NCI-H2171 treated with DMSO at 0.1 percent for 48 hours (cell line): ENCODE results near the gene CFLAR.
"Not testable (repeated sequence)": the region's sequence is repeated elsewhere in the genome, so short reads cannot be mapped to it uniquely, and the experiment has no call there.

Source experiments
- DNase-seq: peaks from one replicate; lab custom pipeline; 2025; lab: John Stamatoyannopoulos, UW

Gene CFLAR

DNA sequence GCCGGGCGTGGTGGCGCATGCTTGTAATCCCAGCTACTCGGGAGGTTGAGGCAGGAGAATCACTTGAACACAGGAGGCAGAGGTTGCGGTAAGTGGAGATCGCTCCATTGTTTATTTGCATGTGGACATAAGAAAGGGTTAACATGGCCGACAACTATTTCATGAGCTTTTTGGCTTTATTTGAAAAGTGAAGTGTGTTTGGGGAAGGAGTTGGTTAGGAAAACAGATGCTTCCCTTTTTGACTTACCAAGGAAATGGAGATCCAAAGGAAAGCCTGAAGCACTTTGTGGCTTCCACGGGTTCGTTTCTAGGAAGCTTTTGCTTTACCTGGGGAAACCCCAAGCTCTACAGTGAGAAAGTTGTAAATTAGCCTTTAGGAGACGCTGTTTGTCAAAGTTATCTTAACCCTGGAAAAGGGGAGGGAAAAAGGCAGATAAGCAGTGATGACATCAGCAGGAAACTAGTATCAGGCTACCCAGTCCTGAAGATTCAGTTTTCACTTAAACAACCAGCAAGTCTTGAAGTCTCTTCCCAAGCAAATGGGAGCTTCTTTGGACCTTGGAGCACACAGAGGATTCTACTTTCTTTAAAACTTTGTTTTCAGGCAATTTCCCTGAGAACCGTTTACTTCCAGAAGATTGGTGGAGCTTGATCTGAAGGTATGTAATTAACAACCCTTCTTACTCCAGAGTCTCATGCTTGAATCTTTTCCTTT, 66.8 kb downstream of the CFLAR start, which contains the start of gene CASP10:
Gene CASP10 (plus strand): TSS at position 492 of the 715 bp plus-strand sequence. CDS start 2,637 bp downstream, outside the sequence.
- DNase-seq = no peak

DNA sequence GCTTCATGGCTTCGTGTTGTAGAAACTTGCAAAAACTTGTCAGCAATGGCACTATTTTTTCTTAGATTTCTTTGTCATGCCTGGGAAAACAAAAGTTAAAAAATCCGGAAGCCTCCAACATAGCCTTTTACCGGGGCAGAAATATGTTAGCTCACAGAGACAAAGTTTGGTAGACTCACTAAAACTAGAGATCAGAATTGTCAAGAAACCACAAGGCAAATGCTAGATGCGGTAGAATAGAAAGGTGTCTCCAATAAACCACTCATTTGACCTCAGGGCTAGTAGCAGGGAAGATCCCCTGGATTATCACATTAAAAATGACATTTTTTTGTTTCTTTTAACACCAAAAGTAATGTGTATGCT, 67.4 kb downstream of the CFLAR start:
- no peak for DNase-seq

DNA sequence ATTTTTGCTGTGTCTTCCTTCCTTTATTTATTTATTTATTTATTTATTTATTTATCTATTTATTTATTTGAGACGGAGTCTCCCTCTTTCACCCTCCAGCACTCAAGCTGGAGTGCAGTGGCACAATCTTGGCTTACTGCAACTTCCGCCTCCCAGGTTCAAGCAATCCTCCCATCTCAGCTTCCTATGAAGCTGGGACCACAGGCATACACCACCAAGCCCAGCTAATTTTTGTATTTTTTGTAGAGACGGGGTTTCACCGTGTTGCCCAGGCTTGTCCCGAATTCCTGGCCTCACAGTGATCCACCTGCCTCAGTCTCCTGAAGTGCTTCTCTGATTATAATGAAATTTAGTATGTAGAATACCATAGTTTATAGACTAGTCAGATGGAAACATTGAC, 67.9 kb downstream of the CFLAR start:
- not testable (repeated sequence) for DNase-seq

DNA sequence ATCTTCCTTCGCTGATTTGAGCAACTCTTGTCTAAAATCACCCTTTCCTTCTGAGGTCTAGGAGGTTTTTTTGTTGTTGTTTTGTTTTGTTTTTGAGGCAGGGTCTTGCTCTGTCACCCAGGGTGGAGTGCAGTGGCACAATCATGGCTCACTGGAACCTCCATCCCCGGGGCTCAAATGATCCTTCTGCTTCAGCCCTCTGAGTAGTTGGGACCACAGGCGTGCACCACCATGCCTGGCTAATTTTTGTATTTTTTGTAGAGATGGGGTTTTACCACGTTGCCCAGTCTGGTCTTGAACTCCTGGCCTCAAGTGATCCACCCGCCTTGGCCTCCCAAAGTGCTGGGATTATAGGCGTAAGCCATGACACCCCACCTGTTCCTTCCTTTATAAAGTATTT, 68.3 kb downstream of the CFLAR start:
- DNase-seq = not testable (repeated sequence)

DNA sequence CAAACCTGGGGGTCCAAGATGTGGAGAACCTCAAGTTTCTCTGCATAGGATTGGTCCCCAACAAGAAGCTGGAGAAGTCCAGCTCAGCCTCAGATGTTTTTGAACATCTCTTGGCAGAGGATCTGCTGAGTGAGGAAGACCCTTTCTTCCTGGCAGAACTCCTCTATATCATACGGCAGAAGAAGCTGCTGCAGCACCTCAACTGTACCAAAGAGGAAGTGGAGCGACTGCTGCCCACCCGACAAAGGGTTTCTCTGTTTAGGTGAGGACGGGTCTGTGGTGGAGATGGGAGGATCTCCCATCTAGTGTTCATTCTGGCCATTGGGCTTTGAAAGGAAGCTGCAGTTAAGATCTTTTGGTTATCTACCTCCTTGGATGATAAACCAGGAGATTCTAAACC, 69.9 kb downstream of the CFLAR start:
- no peak for DNase-seq

DNA sequence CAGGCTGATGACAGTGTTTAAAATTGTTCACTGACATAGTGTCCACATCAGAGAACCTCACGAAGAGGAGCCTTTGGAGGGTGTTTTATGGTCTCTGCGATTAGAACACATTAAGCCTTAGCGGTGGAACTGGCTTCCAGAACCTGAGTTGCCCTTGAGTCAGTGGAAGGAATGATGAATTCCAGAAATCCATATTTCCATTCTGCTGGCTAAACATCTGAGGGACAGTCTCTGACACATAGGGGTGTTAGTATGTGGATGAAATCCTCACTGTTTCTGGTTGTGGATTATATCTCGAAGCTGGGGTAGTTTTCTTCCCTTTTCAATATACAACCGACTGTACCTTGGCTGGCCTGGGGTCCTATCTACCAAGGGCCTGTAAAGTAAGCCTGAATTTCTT, 71.0 kb downstream of the CFLAR start:
- DNase-seq = no peak

DNA sequence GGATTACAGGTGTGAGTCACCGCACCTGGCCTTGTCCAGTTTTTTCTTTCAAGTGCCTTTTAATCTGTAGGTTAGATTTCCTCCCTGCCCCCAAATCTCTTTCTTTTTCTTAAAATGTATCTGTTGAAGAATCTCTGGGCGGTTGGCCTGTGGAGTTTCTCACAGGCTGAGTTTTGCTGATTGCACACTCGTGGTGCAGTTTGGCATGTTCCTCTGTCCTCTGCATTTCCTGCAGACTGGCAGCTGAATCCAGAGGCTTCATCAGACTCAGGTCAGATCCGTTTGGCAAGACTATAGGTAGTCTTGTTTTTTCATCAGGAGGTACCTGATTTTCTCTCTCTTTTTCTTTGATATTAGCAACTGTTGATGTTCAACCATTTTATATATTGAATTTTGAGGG, 72.5 kb downstream of the CFLAR start:
- no peak for DNase-seq

DNA sequence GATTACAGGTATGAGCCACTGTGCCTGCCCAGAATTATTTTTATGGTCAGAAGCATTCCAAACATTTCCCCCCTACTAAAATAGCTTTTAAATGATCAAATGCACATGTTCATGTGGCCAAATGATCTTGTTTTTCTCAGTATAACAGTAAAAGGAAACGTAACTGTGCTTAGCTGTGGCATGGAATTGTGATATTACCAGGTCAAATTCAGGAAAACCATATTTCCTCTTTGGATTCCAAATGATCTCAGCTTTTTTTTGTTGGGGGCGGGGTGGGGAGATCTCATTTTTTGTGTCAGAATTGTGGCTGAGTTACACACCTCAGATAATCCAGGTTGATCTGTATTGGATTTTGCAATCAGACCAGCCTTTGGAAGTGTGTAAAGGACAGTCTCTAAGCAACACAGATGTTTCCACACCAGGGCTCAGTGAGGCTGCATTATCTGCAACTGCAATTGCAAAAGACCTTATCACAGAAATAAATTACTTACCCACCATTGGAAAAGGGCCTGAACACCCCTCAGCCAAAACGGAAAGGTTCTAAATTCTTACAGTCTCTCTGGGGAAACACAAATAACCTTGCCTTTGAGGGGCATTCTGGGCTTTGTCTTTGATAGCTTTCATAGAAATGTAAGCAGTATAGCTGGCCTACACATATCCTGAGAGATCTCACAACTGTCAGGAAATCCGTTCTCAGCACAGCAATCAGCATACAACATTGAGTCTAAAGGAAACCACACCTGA, 75.3 kb downstream of the CFLAR start:
- DNase-seq = no peak

DNA sequence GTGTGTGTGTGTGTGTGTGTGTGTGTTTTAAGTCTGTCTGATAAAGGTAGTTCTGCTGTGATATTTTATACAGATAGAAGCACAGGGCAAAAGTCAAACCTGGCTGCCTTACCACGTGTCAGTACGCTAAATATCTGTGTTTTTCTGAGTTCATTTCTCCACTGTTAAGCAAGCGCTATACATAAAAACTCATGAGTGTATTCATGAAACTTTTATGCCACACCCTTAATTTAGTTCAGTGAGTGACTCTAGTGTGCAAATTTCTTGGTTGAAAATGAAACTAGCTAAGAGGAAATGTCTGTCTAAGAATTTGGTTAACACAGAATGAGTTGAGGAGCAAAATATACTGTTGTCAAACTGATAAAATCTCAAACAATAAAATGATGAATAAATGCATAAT, 78.1 kb downstream of the CFLAR start:
- DNase-seq = no peak

DNA sequence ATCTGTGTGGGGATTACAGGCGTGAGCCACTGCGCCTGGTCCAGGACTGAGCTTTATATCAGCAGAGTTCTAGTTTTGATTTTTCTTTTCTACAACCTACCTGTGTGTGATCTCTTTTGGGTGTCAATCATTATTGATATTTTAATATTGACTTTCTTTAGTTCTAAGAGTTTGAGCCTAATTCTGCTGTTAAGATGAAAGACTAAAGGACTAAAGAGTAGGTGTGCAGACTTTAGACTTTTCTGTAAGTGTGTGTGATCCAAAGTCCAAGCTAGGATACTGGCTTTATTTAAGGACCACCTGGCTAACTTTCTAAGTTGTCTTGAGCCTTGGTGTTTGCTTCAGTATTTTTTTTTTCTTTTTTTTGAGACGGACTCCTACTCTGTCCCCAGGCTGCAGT, 79.4 kb downstream of the CFLAR start:
- DNase-seq = no peak

DNA sequence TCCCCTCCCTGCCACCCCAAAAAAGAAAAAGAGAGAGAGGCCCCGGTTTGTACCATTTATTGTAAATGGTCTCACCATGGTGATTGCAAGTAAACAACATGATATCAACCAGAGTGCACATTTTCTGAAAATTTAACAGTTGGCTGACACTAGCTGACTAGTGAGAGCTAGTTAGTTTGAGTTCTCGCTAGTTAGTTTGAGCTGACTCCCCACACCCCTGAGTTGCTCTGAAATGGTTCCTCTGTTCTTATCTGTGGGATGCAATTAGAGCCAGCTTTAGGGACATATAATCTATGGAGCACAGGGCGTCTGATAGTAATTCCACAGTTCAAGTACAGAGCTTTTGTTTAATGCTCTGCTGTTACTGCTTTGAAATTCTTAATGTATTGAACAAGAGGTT, 80.0 kb downstream of the CFLAR start:
- no peak for DNase-seq

DNA sequence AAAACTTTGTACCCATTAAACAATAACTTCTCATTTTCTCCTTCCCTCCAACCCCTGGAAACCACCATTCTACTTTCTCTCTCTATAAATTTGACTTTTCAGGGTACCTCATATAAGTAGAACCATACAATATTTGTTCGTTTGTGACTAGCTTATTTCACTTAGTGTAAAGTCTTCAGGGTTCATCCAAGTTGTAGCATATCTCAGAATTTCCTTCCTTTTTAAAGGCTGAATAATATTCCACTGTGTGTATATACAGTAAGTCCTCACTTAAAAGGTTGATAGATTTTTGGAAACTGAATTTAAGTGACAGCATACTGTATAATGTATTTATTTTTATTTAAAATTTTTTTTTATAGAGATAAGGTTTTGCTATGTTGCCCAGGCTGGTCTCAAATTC, 80.8 kb downstream of the CFLAR start:
- no peak for DNase-seq

DNA sequence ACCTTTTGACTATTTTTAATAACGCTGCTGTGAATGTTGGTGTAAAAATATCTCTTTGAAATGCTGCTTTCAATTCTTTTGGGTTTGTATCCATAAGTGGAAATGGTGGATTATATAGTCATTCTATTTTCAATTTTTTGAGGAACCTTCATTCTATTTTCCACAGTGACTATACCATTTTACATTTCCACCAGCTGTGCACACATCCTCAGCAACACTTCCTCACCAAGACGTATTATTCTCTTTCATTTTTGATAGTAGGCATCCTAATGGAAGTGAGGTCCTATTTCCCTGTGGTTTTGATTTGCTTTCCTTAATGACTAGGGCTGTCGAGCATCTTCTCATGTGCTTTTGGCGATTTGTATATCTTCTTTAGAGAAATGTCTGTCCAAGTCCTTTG, 81.8 kb downstream of the CFLAR start:
- DNase-seq = no peak

DNA sequence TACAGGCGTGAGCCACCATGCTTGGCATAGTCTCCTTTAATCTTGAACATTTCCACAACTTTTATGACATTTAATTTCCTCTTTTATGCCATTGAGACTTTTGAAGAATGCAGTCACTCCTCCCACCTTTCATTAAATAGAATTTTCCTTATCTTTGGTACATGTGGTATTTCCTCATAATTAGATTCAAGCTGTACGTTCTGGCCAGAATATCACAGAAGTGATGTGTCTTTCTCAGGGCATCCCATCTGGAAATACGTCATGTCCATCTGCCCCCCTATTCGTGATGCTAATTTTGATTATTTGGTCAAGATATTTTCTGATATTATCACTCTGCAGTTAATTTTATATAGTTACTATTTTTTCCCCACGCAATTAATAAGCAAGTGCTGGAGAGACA, 83.9 kb downstream of the CFLAR start:
- DNase-seq = no peak

DNA sequence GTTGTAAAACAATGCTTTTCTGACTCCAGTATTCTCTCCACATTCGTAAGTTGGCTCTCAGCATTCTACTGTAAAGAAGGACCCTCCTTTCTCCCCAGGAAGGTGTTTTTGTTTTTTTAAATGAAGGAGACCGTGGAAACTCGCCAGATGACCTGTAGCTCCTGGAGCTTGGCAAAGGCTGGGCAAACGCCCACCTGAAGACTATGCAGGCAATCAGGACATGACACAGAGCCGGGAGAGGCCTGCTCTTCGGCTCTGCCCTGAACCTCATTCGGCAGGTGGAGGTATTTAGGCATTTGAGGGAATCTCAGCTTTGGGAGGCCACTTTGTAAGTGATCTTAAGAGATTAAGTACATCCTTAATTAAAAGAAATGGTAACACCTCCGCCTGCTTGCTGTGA, 84.4 kb downstream of the CFLAR start:
- no peak for DNase-seq

DNA sequence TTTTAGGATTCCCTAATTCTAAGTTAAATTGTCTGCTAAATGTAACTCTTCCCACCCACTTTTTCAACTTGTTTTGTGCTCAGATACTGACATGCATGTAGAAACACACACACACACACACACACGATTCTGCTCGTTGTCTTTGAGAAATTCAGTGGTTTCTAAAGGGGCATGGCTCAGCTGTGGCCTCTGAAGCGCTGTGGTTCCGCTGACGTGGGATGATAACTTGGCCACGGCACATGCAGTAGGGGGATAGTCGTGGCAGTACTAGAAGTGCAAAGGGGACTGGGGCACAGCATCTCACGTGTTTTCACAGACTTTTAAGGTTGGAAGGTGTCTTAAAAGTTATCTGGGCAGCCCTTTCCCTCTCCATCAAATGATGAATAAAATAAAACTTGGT, 85.4 kb downstream of the CFLAR start:
- DNase-seq = no peak

DNA sequence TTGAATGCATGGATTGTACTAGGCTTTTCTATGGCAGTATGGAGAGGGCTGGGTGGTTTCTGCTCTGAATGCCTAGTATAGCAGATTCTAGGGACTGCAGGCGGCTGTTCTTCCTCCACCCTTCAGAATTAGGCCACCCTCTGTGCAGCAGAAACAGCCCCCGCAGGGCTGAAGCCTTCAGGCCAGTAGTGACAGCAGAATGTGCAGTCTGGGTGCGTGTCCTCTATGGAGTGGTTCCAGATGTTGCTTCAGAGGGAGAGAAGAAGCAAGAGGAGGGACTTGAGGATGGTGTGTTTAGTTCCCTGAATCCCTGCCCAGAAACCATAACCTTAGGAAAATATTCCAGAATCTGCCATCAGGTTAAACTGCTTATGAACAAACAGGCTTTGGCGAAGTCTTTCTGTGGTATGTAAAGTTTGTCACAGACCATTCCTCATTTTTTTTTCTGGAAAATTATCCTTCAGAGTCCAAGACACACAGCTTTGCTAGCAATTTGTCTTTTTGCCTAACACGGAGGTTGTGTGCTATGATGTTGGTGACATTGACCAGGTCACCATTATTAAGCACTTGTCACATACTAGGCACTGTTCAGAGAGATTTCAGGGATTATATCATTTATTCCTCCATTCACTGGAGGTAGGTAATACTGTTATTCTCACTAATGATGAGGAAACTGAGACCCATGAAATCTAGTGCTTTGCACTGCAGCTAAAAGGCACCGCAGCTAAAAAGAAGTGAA, 88.1 kb downstream of the CFLAR start:
- DNase-seq = no peak

DNA sequence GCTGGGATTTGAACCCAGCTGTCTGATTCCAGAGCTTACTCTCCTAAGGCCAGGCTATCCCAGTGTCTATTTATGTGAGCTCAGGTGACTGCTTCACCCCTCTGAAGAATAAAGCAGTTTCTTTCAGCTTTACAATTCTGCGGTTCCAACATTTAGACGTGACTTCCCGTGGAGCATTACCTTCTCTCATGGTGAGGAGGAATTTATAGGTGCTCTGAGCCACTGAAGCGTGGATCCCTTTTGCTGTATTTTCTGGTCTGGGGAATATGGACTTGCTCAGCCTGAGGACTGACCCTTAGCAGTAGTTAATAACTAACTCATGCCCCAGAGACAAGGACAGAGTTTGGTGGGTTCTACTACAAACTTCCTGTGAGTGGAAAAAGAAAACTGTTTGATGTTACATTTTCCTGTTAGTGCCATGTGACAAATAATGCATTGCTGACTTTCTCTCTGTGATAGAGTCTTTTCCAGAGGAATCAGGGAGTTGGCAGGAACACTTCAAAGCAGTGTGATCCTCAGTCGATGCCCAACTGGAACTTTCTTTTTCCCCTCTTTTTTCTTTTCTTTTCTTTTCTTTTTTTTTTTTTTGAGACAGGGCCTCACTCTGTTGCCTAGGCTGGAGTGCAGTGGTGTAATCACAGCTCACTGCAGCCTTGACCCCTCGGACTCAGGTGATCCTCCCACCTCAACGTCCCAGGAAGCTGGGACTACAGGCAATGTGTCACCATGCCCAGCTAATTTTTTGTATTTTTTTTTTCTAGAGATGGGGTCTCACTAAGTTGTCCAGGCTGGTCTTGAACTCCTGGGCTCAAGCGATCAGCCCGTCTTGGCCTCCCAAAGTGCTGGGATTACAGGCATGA, 88.9 kb downstream of the CFLAR start:
- no peak for DNase-seq

DNA sequence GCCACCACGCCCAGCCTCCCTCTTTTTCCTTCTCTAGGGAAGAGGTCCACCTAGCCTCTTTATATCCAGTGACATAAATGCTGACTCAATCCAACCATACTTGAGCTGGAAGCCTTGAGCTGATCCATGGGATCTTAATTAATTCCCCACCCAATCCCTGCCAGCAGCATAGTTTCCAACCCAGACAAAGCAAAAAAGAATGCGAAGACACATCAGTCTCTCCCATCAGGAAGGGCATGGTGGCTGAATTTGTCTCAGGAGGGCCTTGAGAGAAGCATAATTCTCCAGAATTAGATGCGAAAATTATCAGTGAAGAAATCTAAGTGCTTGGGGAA, 89.5 kb downstream of the CFLAR start:
- DNase-seq = no peak

DNA sequence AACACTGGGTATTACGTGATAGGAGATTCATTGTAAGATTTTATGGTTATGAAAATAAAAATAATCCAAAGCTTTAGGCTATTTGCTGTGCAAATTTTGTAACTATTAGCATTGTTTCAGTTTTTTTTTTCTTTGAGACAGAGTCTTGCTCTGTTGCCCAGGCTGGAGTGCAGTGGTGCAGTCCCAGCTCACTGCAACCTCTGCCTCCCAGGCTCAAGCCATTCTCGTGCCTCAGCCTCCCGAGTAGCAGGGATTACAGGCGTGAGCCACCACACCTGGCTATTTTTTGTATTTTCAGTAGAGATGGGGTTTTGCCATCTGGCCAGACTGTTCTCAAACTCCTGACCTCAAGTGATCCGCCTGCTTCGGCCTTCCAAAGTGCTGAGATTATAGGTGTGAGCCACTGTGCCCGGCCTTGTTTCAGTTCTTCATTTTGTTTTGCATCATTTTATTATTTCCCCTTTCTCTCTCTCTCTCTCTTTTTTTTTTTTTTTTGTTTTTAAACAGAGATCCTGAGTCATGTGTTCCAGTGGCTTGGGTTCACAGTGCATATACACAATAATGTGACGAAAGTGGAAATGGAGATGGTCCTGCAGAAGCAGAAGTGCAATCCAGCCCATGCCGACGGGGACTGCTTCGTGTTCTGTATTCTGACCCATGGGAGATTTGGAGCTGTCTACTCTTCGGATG, 92.7 kb downstream of the CFLAR start:
- no peak for DNase-seq

DNA sequence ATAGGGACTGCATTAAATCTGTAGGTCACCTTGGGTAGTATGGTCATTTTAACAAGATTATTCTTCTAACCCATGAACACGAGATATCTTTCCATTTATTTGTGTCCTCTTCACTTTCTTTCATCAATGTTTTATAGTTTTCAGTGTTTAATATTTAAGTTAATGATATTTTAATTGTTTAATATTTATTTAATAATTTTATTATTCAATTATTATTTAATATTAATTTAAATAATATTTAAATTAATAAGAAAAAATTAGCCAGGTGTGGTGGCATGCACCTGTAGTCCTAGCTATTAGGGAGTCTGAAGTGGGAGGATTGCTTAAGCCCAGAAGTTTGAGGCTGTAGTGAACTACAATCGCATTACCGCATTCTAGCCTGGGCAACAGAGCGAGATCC, 100.0 kb downstream of the CFLAR start:
- DNase-seq = no peak

DNA sequence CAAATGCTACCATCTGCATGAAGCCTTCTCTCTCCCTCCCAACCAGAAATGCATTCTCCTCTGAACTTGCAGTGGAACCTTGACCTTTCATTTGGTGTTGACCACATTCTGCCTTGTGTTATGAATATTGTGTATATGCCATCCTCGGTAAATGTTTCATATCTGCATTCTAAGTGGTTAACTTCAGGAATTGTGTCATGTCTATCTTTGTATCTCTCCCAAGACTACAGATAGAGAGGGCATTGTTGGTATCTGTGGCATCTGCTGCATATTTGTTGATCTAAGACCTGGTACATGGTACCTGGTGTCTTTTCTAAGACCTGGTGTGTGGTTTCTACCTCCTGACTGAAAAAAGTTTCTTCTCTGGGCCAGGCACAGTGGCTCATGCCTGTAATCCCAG, 101.0 kb downstream of the CFLAR start:
- DNase-seq = no peak
